GM18951 (cell line): ENCODE measurements around the gene IFT52.
A peak's percentile ranks its signal among the peaks of the same experiment; 100 is the strongest.
"Not testable (repeated sequence)": the region's sequence is repeated elsewhere in the genome, so short reads cannot be mapped to it uniquely, and the experiment has no call there.

Source experiments
- POLR2A ChIP-seq: IDR thresholded peaks from 4 replicates; pipeline ENCODE4 v1.6.1; 2011; ENCODE audit warnings: mild to moderate bottlenecking; ENCODE audit not compliant: insufficient read length, insufficient read depth; ENCODE audit errors: extremely low read depth
- in situ Hi-C: fragments of 300-500 bp; cut with MboI; formaldehyde crosslinking; loops from one replicate; pipeline ENCODE4 v1.12.0; 2022; ENCODE audit warnings: low sequenced_read_pairs, mixed read lengths, inconsistent platforms; ENCODE audit not compliant: unreplicated experiment

IFT52 gene

DNA sequence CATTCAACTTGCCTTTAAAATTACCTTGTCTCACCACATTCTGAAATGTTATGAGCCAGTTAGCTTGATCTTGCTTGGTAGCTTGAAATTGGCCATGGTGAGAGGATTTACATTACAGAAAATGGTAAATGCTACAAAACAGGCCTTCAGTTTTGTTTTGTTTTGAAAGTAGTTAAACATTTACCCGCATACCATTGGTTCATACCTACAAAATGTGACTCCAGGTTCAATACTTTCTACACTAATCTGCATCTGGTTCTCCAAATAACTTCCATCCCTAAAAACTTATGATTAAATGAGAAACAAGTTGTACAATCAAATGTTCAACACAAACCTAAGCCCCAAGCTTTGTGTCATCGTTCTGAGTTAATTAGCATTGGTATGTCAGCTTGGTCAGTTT is 45.7 kb downstream of the IFT52 start:
- in situ Hi-C loops, result no loop called here

DNA sequence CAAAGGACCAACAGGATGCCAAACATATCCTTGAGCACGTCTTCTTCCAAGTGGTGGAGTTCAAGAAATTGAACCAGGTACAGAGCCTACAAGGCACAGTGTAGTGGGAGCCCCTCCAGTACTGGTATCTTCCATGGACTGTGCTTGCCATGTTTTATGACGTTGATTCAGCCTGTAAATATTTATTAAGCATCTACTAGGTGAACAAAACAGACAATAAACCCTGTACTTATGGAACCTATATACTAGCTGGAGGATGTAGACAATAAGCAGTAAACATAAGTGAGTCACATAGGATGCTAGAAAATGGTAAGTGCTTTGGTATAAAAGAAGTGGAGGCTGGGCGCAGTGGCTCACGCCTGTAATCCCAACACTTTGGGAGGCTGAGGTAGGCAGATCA is 51.8 kb downstream of the IFT52 start:
- TF ChIP-seq POLR2A, result no peak

More for the DNA sequence above, 45.7 kb downstream of the IFT52 start:
- TF ChIP-seq POLR2A, result no peak

DNA sequence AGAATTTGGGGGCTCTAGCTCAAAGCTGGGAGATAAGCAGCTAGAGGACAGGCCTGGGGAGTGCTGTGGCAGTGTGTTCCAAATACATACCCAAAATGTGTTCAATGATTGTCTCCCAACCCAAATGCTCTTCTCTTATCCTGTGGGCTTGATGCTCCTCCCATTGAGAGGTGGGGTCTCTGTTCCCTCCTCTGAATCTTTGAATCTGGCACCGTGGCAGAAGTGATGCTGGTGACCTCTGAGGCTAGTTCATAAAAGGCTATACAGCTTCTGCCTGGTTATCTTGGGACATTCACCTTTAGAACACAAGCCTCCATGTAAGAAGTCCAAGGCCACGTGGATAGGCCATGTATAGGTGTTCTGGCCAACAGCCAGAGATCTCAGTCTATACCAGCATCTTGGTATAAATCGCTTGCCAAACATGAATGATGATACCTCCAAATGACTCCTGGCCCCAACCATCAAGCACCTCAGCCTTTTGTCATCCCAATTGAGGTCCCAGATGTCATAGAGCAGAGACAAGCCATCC is 60.3 kb downstream of the IFT52 start:
- in situ Hi-C loops, result no loop called here
- TF ChIP-seq POLR2A, result no peak

More for the DNA sequence above, 51.8 kb downstream of the IFT52 start:
- in situ Hi-C loops, result no loop called here

DNA sequence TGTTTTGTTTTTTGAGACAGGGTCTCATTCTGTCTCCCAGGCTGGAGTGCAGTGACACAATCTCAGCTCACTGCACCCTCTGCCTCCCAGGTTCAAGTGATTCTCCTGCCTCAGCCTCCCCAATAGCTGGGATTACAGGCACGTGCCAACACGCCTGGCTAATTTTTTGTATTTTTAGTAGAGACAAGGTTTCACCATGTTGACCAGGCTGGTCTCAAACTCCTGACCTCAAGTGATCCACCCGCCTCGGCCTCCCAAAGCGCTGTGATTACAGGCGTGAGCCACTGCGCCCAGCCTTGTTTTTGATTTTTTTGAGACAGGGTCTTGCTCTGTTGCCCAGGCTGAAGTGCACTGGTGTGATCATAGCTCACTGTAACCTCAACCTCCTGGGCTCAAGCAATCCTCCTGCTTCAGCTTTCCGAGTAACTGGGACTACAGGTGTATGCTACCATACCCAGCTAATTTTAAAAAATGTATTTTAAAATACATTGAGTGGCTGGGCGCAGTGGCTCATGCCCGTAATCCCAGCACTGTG is 61.0 kb downstream of the IFT52 start:
- in situ Hi-C loops, result not testable (repeated sequence)

DNA sequence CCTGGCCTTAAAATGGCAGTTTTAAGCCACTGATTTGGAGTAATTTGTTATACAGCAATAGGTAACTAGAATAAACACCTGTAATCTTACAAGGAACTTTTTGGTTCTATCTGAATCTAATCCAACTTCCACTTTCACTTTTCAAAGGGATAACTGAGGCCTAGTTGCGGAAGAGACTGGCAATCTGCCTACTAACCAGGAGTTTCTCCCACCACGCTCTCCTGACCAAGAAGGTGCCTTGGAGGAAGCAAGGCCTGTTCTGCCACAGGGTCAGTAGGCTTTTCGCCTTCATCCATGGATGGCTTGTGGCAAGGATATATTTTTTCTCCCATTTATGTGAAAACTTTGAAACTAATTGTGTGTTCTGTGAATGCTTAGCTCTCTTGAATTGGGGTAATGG is 63.2 kb downstream of the IFT52 start:
- in situ Hi-C loops, result no loop called here
- TF ChIP-seq POLR2A, result no peak

DNA sequence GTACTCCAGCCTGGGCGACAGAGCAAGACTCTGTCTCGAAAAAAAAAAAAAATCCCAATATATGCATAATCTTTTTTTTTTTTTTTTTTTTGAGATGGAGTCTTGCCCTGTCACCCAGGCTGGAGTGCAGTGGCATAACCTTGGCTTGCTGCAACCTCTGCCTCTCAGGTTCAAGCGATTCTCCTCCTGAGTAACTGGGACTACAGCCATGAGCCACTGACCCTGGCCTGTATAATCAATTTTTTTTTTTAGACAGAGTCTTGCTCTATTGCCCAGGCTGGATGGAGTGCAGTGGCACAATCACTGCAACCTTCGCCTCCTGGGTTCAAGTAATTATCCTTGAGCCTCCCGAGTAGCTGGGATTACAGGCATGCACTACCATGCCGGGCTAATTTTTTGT is 64.4 kb downstream of the IFT52 start:
- in situ Hi-C loops, result not testable (repeated sequence)

DNA sequence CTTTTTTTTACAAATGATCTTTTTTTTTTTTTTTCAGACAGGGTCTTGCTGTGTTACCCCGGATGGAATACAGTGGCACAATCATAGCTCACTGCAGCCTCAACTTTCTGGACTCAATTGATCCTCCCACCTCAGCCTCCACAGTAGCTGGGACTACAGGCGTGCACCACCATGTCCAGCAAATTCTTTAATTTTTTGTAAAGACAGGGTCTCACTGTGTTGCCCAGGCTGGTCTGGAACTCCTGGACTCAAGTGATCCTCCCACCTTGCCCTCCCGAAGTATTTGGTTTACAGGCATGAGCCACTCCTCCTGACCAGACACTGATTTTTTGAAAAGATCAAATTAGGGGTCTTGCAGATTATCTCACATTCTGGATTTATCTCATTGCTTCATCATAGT is 65.2 kb downstream of the IFT52 start:
- no peak for TF ChIP-seq POLR2A
- in situ Hi-C loops, result no loop called here

DNA sequence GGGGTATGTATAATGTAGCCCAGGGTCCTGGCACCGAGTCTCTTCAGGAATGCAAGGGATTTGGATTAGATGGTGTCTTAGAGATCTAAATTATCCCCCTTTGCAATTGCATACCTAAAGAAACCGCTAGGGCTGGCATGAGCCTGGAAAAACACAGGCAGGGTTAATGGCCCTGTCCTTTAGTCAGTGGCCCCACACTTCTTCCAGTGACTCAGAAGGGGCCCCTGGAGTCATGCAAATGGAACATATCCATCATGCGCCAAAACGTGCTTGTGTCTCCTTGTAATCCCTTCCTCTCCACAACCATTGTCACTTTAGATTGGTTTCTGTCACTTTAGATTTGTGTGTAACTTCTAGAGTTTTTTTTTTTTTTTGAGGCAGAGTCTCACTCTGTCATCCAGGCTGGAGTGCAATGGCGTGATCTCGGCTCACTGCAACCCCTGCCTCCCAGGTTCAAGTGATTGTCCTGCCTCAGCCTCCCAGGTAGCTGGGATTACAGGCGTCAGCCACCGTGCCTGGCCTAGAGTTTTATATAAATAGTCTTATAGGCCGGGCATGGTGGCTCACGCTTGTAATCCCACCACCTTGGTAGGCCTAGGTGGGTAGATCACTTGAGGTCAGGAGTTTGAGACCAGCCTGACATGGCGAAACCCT is 67.5 kb downstream of the IFT52 start:
- in situ Hi-C loops, result no loop called here

DNA sequence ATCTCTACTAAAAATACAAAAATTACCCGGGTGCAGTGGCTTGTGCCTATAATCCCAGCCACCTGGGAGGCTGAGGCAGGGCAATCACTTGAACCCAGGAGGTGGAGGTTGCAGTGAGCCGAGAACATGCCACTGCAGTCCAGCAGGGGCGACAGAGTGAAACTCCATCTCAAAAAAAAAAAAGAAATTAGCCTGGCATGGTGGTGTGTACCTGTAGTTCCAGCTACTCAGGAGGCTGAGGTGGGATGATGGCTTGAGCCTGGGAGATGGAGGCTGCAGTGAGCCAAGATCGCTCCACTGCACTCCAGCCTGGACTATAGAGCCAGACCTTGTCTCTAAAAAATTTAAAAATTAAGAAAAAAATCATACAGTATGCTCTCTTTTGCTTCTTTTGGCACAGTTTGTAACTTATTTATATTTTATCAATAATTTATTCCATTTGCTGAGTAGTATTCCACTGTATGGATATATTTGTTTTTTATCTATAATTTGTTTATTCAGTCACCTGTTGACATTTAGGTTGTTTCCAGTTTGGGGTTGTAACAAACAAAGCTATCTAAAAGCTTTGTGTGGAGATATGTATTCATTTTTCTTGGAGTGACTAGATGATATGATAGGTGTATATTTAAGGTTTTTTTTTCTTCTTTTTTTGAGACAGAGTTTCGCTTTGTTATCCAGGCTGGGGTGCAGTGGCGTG is 68.1 kb downstream of the IFT52 start:
- in situ Hi-C loops, result no loop called here
- no peak for TF ChIP-seq POLR2A

More for the DNA sequence above, 67.5 kb downstream of the IFT52 start:
- TF ChIP-seq POLR2A, result no peak

DNA sequence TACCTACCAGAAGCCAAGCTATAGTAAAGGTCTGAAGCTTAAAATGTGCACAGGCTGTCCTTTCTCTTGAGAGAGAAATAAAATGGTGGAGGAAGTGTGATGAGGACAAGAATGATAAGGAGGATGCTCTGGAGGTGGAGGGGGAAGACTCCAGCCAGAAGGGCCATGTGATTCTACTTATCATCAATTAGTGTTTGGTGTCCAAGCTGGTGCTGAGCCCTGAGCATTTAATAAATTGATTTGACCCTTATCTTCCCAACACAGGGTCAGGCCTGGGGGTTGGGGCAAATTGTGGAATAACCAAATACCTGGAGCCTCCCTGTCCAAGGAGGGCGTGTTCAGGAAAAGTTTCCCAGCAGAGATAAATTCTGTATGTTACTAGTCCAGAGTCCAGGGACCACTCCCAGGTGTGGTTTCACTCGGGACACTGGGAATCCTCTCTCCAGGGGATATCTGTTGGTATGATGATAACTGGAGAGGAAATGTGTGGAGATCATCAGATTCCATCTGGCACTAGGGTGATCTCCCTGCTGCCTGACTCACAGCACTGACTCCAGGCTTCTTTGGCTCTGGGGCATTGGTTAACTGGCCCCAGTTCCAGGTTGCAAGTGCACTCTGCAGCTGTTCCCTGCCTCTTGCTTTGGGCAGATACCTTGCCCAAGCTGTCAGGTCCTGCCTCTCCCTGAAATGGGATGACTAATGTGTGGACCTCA is 72.4 kb downstream of the IFT52 start:
- in situ Hi-C loops, result no loop called here
- TF ChIP-seq POLR2A, result no peak

DNA sequence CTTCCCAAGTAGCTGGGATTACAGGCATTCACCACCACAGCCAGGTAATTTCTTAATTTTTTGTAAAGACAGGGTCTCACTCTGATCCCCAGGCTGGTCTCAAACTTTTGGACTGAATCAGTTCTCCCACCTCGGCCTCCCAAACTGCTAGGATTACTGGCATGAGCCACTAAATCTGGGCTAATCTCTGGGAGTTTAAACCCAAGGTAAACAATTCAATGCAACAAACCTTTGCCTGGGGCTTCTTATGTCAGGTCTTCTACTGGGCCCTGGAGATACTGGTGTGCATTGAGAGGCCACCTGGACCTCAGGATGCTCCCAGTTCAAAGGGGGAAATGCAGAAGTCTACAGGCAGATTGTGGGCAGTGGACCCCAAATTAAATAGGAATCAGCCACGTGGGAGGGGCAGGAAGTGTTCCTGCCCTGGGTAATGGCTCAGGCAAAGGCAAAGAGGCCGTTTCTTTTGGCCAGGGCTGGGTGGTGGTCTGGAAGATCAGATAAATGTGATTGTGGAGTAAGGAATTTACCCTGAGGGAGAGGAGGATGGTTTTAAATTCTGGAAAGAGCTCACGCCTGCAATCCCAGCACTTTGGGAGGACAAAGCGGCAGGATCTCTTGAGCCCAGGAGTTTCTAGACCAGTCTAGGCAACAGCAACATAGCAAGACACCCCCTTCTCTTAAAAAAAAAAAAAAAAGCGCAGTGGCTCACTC is 74.9 kb downstream of the IFT52 start:
- TF ChIP-seq POLR2A, result no peak
- in situ Hi-C loops, result no loop called here

DNA sequence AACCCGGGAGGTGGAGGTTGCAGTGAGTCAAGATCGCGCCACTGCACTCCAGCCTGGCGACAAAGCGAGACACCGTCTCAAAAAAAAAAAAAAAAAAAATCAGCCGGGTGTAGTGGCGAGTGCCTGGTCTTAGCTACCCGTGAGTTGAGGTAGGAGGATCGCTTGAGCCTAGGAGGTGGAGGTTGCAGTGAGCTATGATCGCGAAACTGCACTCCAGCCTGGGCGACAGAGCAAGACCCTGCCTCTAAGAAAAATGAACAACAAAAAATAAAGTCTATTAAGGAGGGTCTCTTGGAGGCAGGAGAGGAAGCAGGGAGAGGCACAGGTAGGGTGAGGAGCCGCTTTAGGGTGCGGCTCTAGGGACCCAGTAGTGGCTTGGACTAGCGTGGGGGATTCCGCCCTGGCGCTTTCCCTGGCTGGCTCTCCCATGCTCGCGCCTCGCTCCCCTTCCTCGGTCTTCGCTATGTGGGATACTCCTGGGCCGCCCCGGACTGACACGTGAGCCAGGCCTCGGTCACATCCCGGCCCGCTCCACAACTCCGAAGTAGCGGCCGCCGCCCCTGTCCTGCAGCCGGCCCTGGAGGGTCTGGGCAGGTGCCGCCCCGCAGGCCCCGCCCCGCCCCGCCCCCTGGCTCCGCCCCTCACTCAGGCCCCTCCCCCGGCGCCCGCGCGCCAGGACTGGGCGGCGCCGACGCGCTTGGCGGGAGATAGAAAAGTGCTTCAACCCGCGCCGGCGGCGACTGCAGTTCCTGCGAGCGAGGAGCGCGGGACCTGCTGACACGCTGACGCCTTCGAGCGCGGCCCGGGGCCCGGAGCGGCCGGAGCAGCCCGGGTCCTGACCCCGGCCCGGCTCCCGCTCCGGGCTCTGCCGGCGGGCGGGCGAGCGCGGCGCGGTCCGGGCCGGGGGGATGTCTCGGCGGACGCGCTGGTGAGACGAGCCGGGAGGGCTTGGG is 75.9 kb downstream of the IFT52 start, which contains the start of gene MYBL2:
TSS of gene MYBL2 (plus strand) at position 739 of the 953 bp plus-strand sequence. CDS start at position 909, 170 bp downstream.
- in situ Hi-C loops, result no loop called here
- peak; percentile 93 for TF ChIP-seq POLR2A
